22Rv1 (cell line): ENCODE results near the gene SSC4D.

Experiments
- CTCF ChIP-seq: fragments of 450-650 bp; IDR thresholded peaks from 2 replicates; pipeline ENCODE4 v1.5.1; 2017; ENCODE audit warnings: mild to moderate bottlenecking
- ZFX ChIP-seq: fragments of 450-650 bp; IDR thresholded peaks from 2 replicates; pipeline ENCODE4 v1.6.1; 2017; ENCODE audit warnings: antibody characterized with exemption, borderline replicate concordance

DNA sequence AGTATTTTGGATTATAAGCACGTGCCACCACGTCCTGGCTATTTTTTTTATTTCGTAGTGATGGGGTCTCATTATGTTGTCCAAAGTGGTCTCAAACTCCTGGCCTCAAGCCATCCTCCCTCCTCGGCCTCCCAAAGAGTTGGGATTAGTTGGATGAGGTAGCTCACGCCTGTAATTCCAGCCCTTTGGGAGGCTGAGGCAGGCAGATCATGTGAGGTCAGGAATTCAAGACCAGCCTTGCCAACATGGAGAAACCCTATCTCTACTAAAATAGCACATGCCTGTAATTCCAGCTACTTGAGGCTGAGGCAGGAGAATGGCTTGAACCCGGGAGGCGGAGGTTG is 28.9 kb downstream of the SSC4D start:
- TF ChIP-seq CTCF (no peak), ZFX (no peak)
